ENCODE results near the gene C17orf107.
A peak's percentile ranks its signal among the peaks of the same experiment; 100 is the strongest.

Gene C17orf107

DNA sequence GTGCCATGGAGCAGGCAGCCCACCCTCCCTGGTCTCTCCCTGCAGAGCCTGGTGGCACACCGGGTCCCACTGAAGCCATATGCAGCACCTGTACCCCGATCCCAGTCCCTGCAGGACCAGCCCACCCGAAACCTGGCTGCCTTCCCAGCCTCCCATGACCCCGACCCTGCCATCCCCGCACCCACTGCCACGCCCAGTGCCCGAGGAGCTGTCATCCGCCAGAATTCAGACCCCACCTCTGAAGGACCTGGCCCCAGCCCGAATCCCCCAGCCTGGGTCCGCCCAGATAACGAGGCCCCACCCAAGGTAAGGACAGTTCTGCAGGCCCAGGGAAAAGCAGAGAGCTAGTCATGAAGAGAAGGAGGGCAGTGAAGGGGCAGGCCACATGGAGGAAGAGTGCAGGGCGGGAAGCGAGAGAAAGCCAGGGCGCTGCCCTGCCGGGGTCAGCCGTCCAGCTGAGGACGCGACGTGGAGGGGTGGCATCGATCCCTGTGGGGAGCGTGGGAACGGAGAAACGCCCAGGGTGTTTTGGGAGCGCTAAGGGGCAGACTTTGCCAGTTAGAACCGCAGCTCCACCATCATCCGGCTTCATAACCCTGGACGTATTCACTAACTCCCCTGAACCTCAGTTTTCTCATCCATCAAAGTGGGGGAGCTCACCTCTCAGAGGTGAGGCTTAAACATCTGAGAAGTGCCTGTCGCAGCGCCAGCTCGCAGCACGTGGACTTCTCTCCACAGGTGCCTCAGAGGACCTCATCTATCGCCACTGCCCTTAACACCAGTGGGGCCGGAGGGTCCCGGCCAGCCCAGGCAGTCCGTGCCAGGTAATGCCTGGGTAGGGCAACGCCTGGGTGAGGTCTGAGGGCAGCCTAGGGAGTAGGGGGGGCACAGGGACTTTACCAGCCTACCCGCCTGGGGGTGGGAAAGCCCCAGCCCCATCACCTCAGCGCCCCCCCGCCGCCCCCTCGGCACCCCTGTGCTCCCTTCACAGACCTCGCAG is 7.6 kb upstream of the C17orf107 start:
- H3K4me3 ChIP-seq (ENCODE audit: low read depth, low read length): no peak overlapping the region
- TF ChIP-seq, protein P1, sequence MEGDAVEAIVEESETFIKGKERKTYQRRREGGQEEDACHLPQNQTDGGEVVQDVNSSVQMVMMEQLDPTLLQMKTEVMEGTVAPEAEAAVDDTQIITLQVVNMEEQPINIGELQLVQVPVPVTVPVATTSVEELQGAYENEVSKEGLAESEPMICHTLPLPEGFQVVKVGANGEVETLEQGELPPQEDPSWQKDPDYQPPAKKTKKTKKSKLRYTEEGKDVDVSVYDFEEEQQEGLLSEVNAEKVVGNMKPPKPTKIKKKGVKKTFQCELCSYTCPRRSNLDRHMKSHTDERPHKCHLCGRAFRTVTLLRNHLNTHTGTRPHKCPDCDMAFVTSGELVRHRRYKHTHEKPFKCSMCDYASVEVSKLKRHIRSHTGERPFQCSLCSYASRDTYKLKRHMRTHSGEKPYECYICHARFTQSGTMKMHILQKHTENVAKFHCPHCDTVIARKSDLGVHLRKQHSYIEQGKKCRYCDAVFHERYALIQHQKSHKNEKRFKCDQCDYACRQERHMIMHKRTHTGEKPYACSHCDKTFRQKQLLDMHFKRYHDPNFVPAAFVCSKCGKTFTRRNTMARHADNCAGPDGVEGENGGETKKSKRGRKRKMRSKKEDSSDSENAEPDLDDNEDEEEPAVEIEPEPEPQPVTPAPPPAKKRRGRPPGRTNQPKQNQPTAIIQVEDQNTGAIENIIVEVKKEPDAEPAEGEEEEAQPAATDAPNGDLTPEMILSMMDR (conservative IDR thresholded peaks at IDR 0.05; ENCODE audit: low read depth, low read length): no peak
- DNase-seq (ENCODE audit: low read depth): no peak

GRCh38 chr17:4892499-4893221 is 6.7 kb upstream of the C17orf107 start:
- TF ChIP-seq, protein P1 (conservative IDR thresholded peaks at IDR 0.05; ENCODE audit: low read depth, low read length): no peak
- no peak overlapping the region for H3K4me3 ChIP-seq (ENCODE audit: low read depth, low read length)
- no peak for DNase-seq (ENCODE audit: low read depth)

GRCh38 chr17:4893272-4893671 is 6.1 kb upstream of the C17orf107 start:
- no peak overlapping the region for H3K4me3 ChIP-seq (ENCODE audit: low read depth, low read length)
- TF ChIP-seq, protein P1 (conservative IDR thresholded peaks at IDR 0.05; ENCODE audit: low read depth, low read length): no peak
- no peak for DNase-seq (ENCODE audit: low read depth)

GRCh38 chr17:4893721-4894560 is 5.4 kb upstream of the C17orf107 start:
- TF ChIP-seq, protein P1 (conservative IDR thresholded peaks at IDR 0.05; ENCODE audit: low read depth, low read length): no peak
- DNase-seq (ENCODE audit: low read depth): no peak
- H3K4me3 ChIP-seq (ENCODE audit: low read depth, low read length): no peak overlapping the region

DNA sequence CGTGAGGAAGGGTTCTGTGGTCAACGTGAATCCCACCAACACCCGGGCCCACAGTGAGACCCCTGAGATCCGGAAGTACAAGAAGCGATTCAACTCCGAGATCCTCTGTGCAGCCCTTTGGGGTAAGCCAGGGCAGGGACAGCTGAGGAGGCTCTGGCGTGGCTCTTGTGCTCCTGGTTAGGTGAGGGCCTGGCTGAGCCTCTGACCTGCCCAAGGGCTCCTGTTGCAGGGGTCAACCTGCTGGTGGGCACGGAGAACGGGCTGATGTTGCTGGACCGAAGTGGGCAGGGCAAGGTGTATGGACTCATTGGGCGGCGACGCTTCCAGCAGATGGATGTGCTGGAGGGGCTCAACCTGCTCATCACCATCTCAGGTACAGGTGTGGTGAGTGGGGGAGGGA is 4.2 kb upstream of the C17orf107 start:
- no peak overlapping the region for H3K4me3 ChIP-seq (ENCODE audit: low read depth, low read length)
- DNase-seq (ENCODE audit: low read depth): no peak
- TF ChIP-seq, protein P1 (conservative IDR thresholded peaks at IDR 0.05; ENCODE audit: low read depth, low read length): no peak

DNA sequence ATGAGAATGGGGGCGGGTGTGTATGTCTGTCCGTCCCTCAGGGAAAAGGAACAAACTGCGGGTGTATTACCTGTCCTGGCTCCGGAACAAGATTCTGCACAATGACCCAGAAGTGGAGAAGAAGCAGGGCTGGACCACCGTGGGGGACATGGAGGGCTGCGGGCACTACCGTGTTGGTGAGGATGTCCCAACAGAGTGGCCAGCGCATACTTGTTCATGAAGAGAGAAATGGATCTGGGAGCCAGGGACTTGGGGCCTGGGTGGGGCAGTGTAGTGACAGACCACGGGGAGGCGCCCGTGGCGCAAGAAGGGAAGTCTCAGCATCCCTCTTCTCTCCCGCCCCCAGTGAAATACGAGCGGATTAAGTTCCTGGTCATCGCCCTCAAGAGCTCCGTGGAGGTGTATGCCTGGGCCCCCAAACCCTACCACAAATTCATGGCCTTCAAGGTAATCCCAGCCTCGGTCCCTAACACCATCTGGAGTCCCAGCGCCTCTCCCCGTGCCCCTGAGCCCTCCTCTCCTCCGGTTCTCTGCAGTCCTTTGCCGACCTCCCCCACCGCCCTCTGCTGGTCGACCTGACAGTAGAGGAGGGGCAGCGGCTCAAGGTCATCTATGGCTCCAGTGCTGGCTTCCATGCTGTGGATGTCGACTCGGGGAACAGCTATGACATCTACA is 3.5 kb upstream of the C17orf107 start:
- TF ChIP-seq, protein P1 (conservative IDR thresholded peaks at IDR 0.05; ENCODE audit: low read depth, low read length): peak; percentile 30
- no peak for DNase-seq (ENCODE audit: low read depth)

More for the DNA sequence above, 3.5 kb upstream of the C17orf107 start:
- H3K4me3 ChIP-seq (ENCODE audit: low read depth, low read length): no peak overlapping the region
